Gastroesophageal sphincter (tissue), 3 donors: ENCODE measurements around the gene TUBB4A.

ENCODE experiments used
- POLR2A ChIP-seq, 2 donors: fragments of 450-650 bp; IDR thresholded peaks; one replicate each; pipeline ENCODE4 v1.6.1; 2017; ENCODE audit warnings: antibody characterized with exemption in 2 of 2, mild to moderate bottlenecking in 2 of 2, moderate library complexity in 1 of 2
- TF ChIP-seq, protein P1 (sequence below), 4 experiments: fragments of 200-600 bp in 2 of 4; fragments of 450-650 bp in 2 of 4; sonication (generic) in 1 of 4; IDR thresholded peaks; one replicate each; pipeline ENCODE4 v1.5.1; 2017 to 2019; ENCODE audit warnings: antibody characterized with exemption in 4 of 4, mild to moderate bottlenecking in 2 of 4, moderate library complexity in 2 of 4

DNA sequence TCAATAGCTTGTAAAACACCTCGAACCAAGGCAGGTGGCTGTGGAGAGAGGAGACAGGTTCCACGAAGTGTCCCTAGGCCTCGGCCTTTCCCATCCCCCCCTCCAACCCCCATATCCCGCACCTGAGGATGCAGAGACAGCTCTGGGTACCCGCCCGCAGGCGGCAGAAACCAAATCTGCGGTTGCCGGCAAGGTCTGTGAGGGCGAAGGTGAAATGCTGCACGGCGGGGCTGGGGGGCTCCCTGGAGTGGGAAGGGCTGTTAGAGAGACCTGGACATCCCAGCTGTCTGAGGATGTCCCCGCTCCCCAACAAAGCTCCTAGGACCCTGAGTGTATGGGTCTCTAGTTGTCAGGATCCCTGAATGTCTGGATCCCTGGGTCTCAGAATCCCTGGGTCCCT lies 23.3 kb downstream of the TUBB4A start:
- TF ChIP-seq, protein P1, sequence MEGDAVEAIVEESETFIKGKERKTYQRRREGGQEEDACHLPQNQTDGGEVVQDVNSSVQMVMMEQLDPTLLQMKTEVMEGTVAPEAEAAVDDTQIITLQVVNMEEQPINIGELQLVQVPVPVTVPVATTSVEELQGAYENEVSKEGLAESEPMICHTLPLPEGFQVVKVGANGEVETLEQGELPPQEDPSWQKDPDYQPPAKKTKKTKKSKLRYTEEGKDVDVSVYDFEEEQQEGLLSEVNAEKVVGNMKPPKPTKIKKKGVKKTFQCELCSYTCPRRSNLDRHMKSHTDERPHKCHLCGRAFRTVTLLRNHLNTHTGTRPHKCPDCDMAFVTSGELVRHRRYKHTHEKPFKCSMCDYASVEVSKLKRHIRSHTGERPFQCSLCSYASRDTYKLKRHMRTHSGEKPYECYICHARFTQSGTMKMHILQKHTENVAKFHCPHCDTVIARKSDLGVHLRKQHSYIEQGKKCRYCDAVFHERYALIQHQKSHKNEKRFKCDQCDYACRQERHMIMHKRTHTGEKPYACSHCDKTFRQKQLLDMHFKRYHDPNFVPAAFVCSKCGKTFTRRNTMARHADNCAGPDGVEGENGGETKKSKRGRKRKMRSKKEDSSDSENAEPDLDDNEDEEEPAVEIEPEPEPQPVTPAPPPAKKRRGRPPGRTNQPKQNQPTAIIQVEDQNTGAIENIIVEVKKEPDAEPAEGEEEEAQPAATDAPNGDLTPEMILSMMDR (IDR thresholded peaks at IDR 0.05): no peak
- TF ChIP-seq POLR2A (IDR thresholded peaks at IDR 0.05): no peak
